ENCODE results near the gene ATP8B1.

Gene ATP8B1

DNA sequence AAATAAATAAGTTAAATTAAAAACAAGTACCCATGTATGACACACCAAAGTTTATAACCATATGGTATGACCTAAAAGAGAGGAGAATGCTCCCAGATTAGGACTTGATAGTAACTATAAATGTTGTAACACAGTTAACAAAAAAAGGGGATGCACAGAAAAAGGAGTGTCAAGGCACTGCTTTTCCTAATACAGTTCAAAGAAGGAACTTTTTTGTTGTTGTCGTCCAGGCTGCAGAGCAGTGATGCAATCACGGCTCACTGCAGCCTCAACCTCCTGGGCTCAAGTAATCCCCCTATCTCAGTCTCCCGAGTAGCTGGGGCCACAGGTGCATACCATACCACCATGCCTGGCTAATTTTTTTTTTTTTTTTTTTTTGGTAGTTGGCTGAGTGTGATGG lies 184.2 kb downstream of the ATP8B1 start:
- Mint-ChIP-seq H3K27ac (no peak overlapping the region), H3K9me3 (no peaks in the 10 kb centered on the region), H3K4me3 (no peak overlapping the region), H3K27me3 (peaks cover 6% of the 10 kb centered on the region), H3K4me1 (peaks cover 38% of the 10 kb centered on the region), H3K36me3 (peaks cover 26% of the 10 kb centered on the region)
- CTCF ChIA-PET = no interaction called here
- DNase-seq = no peak

DNA sequence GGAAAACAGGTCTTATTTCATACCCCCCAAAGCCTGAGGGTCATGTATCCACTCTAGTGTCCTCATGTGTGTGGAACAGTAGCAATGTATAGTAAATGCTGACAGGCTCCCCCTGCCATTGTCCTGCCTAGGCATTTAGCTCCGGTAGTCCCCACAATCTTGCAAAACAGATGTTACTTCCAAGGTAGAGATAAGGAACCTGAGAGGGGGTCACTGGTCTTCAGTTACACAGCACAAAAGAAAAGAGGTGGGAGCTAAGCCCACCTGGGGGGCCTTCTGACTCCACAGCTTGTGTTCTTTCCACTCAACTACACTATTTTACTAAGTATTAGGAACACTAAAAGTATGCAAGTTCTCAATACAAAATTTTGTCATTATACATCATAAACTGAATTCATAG lies 199.2 kb downstream of the ATP8B1 start:
- no peak overlapping the region for H3K4me3 Mint-ChIP-seq
- CTCF ChIA-PET = no interaction called here
- no peaks in the 10 kb centered on the region for H3K4me1 Mint-ChIP-seq
- no peak overlapping the region for H3K27ac Mint-ChIP-seq
- H3K36me3 Mint-ChIP-seq = peaks cover 62% of the 10 kb centered on the region
- DNase-seq = no peak
- no peaks in the 10 kb centered on the region for H3K9me3 Mint-ChIP-seq
- no peaks in the 10 kb centered on the region for H3K27me3 Mint-ChIP-seq
